T-helper 2 cell (primary cell): ENCODE results near the gene THAP4.
"Not testable (repeated sequence)": the region's sequence is repeated elsewhere in the genome, so short reads cannot be mapped to it uniquely, and the experiment has no call there.

Experiments
- DNase-seq, 5 experiments: peaks; one replicate each; pipeline versions ENCODE4 v3.0.0 to v3.0.0-alpha.2; 2012 to 2022

The THAP4 gene

DNA sequence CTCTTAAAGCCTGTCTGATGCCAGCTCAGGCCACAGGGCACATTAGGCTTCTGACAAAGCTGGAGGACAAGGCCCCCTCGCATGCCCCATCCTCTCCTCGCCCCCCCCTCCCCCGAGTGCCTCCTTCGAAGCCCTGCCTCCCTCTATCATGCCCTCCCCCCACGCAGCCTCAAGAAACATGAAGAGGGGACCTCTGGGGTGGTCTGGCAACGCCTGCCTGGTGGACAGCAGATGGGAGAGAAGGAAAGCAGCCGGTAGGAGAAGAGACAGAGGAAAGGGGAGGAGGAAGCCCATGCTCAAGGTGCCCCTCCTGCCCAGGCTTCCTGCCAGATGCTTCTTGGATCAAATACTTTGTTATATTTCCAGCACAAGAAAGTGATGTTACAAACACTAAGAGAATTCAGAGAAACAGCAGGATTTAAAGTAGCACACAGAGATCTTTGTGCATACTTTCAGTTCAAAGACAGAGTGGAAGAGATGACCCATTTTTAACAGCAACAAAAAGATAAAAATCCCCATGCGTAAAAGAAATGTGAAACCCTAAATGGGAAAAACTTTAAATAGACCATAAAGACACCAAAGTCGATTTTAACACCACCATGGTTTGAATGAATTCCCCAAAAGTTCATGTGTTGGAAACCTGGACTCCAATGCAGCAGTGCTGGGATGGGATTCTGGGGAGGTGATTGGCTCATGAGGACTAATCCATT is 59.4 kb downstream of the THAP4 start:
- DNase-seq: no peak

DNA sequence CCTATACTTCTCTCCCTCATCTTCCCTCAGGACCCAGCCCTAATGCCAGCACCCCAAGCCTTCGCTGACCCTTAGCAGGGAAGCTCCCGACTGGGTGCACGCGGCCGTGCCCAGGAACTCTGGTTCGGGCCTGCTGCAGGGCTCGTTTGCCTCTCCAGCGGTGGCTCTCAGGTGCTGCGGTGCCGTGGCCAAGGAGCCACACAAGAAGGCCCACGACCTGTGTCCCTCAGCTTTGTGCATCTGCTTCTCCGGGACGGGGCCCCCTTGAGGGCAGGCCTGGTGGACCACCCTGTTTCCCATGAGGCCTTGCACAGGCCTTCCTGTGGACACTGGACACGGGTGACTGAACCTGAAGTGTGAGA is 60.7 kb downstream of the THAP4 start:
- DNase-seq: no peak

DNA sequence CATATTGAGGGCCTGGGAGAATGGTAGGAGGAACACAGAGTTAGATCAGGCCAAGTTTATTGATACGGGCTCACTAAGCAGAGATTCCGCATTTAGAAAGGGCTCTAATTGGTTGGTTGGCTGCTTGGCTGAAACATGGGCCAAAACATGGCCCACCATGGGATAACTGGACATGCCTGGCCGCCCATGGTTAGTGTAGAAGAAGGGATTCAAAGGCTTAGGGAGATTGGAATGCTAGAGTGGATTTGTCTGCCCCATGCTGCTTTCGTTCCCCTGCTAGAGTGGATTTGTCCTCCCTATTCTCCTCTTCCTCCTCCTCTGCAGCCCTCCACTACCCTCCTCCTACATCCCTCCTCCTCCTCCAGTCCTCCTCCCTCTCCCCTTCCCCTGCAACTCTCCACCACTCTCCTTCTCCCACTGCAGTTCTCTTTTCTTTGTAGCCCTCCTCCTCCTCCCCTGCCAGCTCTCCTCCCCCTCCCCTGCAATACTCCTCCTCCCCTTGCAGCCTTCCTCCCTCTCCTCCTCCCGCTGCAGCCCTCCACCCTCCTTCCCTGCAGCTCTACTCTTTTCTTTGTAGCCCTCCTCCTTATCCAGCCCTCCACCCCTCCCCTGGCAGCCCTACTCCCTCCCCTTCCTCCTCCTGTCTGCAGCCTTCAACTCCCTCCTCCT is 61.2 kb downstream of the THAP4 start:
- DNase-seq: no peak

DNA sequence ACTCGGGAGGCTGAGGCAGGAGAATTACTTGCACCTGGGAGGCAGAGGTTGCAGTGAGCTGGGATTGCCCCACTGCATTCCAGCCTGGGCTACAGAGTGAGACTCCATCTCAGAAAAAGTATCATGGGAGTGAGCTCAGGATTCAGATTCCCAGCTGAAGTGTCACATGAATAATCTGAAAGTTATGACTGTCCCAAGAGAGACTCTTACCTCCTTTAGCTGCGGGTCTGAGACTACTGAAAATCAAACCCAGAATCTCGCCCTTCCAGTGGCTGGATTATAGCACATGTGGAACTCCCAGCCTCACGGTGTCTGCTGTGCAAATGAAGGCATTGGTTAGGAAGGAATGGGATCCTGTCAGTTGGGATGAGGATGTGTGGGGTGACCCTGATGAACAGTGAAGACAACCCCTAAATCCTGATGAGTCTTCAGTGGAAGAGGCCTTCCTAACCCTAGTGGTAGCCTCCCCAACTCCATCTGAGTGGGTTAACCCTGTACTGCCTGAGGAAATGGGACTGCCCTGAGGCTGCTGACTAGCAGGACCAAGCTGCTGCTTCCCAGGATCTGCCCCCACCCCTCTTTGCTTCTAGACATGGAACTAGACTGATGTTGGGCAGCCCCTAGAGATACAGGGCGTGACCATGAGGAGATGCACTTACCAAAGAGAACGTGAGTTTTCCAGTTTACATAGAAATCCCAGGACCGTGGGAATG is 61.9 kb downstream of the THAP4 start:
- DNase-seq: no peak

DNA sequence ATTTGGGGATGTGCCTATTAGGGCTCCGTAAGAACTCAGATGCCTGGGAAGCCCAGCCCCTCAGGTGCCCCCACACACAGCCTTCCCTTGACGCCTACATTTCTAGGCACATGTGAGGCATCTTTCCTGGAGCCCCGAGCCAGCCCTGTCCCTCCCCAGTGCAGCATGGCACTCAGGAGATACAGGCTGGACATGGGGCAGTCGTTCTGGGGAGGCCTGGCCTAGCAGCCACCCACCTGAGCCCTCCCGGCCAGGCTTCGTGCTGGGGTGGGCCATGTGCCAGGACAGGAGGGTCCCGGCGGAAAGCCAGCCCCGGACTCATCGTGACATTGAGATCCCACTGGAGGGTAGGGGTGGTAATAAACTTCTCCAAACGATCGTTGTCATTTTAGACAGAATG is 63.2 kb downstream of the THAP4 start:
- no peak for DNase-seq

DNA sequence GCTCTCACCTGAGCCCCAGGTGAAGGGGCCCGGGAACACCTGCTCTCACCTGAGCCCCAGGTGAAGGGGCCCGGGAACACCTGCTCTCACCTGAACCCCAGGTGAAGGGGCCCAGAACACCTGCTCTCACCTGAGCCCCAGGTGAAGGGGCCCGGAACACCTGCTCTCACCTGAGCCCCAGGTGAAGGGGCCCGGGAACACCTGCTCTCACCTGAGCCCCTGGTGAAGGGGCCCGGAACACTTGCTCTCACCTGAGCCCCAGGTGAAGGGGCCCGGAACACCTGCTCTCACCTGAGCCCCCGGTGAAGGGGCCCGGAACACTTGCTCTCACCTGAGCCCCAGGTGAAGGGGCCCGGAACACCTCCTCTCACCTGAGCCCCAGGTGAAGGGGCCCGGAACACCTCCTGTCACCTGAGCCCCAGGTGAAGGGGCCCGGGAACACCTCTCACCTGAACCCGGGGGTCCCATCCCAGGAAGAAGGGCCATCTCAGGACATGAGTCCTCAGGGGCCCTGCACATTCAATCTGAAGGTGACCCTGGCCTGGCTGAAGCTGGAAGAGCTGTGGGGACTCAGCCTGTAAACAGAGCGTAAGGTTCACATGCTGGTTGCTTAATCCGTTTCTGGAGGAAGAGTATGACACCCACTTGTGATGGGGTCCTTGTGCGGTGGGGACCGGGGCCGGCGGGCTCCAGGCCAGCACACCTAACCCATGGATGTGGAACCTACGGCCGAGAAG is 63.9 kb downstream of the THAP4 start:
- DNase-seq: not testable (repeated sequence)

DNA sequence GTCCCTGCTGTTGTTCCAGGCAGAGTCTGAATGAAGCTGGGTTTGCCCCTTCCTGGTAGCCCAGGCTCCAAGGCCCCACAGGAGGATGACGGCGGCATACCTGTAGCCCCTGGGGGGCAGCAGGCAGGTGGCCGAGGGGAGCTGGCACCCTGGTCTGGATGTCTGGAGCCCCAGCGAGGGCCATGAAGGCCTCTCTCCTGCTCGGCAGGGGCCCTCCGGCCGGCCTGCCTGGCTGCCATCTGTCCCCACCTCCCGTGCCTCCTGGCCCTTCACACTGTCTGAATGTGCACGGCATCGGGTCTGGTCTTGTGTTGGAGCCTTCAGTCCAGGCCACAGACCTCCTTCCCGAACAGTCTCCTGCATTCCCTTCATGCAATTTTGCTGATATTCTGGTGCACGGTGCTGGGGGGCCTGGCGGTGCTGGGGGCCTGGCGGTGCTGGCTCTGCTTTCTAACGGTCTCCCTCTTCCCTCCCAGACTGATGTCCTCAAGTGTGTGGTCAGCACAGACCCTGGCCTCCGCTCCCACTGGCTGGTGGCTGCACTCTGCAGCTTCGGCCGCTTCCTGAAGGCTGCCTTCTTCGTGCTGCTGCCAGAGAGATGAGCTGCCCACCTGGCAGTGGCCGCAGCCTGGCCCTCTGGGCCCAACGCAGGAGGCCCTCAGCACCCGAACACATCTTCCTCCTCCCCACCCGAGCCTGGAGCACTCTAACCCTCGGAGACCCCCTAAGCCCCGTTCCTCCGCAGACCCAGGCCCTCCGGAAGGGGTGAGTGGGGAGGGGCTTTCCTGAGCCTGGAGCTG is 64.9 kb downstream of the THAP4 start:
- no peak for DNase-seq

DNA sequence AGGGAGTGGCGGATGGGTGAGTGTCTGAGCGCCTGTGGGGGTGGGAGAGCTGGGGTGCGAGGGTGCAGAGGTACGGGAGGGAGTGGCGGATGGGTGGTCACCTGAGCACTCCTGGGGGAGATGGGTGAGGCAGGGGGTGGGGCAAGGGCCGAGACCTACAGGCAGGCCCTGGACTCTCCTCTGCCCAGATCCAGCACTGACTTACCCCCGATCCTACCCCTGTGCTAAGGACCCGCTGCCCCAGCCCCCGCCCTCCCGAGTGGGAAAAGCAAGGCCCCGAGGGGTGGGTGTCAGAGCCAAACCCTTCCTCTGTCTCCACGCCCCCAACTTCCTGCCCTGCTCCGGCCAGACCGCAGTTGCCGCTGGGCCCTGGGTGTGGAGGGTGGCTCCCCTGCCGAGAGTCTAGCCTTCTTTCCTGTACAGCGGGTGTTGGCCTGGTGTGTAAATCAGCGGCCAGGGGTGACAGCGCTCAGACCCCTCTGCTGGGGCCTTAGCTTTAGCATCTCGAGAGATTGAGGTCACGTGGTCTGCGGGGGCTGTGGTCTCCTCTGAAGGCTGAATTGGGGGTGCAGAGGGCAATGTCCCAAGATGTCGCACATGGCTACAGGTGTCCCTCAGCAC is 65.9 kb downstream of the THAP4 start:
- DNase-seq: no peak

DNA sequence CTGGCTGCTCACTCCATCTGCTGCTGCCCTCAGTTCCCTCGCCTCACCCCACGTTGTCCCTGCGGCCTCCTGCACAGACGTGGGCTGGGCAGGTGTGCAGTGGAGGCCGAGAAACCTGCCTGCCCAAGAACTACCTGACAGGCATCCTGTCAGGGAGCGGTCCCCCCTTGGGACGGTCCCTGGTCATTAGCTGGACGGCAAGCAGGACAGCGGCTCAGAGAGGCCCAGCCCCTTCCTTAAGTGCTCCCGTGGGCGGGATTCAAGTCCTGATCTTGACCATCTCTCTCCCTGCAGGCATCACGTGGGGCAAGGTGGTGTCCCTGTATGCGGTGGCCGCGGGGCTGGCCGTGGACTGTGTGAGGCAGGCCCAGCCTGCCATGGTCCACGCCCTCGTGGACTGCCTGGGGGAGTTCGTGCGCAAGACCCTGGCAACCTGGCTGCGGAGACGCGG is 67.1 kb downstream of the THAP4 start:
- DNase-seq: no peak

DNA sequence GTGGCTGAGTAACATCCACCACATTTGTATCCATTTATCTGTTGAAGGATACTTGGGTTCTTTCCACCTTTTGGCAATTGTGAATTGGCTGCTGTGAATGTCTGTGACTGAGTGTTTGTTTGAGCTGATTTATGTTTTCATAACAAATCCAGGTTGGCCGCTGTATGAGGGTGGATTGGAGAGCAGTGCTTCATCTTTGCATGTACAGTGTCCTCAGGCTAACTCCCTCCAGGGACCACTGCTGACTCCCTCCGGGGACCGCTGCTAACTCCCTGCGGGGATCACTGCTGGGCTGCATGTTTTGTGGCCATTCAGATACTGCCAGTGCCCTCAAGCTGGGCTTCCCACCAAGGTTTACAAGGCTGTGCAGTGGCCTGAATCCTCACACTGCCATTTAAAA is 68.2 kb downstream of the THAP4 start:
- no peak for DNase-seq

DNA sequence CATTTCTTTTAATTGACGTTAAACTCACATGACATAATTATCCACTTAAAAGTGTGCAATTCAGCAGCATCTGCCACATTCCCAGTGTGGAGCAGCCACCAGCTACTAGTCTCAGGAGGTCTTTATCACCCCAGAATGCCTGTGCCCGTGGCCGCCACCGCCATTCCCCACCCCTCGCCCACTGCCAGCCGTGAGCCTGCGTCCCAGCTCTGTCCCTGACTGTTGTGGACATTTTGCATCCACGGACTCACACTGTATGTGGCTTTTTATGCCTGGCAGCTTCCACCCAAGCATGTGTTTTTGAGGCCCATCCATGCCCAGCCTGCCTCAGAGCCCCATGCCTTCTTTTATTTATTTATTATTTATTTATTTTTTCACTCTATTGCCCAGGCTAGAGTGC is 69.2 kb downstream of the THAP4 start:
- no peak for DNase-seq

DNA sequence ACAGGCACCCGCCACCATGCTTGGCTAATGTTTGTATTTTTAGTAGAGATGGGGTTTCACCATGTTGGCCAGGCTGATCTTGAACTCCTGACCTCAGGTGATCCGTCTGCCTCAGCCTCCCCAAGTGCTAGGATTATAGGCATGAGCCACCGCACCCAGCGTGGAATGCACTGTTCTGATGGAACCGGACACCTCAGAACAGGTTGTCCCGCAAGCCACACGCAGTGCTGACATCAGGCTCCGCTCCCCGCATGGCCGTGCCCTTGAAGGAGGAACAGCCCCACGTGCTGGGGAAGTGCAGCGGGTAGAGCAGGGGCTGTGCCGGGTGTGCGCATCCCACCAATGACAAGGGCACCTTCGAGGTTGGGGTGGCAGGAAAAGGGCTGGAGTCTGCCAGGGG is 69.7 kb downstream of the THAP4 start:
- not testable (repeated sequence) for DNase-seq

DNA sequence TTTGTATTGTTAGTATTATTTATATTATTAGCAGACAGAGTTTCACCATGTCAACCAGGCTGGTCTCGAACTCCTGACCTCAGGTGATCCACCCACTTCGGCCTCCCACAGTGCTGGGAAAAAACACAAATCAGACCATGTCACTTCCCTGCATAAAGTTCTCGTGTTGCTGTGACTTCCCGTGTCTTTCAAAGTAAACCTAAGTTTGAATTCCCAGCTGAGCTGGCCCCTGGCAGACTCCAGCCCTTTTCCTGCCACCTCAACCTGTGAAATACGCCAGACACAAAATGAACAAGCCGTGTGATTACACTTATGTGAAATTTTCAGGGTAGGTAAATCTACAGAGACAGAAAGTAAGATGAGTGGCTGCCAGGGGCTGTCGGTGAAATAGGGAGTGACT is 70.5 kb downstream of the THAP4 start:
- no peak for DNase-seq

DNA sequence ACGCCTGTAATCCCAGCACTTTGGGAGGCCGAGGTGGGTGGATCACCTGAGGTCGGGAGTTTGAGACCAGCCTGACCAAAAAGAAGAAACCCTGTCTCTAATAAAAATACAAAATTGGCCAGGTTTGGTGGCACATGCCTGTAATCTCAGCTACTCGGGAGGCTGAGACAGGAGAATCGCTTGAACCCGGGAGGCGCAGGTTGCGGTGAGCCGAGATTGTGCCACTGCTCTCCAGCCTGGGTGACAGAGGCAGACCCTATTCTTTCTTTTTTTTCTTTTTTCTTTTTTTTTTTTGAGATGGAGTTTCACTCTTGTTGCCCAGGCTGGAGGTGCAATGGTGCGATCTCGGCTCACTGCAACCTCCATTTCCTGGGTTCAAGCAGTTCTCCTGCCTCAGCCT is 70.9 kb downstream of the THAP4 start:
- not testable (repeated sequence) for DNase-seq

DNA sequence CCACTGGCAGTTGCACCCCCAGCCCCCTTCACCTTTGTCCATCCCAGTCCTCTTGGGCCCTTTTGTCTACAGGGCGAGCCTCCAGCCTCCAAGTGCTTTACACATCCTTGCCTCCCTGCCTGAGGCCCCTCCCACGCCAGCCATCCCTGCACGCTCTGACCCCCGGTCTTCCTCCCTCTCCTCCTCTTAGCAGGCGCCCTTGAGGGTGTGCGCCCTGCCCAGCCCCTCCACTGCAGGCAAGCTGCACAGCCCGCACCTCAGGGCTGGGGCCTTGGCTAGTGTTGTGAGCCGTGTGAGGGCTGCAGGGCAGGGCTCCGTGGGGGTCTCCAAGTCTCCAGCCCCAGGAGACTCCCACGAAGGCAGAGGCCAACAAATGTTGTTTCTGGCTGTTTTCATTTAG is 71.5 kb downstream of the THAP4 start:
- no peak for DNase-seq

DNA sequence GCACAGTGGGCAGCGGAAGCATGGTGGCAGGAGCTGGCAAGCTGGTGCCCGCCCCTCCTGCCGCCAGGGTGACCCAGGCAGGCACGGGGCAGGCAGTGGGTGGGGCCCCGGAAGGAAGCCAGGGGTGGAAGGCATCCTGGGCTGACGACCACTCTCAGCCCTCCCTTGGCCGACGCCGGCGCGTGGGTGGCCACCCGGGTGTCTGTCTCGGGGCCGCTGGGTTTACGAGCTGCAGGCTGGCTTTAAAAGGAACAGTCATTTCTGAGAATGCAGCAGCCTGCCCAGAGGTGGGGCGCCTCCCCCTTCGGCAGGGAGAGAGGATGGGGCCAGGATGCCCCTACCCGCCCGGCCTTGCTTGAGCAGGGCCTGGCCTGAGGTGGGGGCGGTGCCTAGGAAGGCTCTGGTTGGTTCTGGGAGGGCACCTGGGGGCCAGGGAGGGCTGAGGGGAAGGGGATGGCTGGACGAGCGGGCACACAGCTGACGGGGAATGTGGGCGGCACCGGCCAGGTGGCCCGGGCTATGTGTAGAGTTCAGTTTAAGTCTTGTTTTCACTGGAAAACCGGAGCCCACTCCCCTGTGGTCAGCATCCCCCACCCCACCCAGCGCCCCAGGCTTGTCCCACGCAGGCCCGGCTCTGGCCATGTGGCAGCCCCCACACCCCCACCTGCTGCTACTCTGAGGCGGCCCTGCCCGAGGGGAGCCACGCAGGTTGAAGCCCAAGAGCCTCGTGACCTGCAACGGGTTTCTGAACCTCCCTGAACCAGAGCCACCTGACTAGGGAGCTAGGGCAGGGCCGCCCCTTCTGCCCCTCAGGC is 72.2 kb downstream of the THAP4 start:
- no peak for DNase-seq

DNA sequence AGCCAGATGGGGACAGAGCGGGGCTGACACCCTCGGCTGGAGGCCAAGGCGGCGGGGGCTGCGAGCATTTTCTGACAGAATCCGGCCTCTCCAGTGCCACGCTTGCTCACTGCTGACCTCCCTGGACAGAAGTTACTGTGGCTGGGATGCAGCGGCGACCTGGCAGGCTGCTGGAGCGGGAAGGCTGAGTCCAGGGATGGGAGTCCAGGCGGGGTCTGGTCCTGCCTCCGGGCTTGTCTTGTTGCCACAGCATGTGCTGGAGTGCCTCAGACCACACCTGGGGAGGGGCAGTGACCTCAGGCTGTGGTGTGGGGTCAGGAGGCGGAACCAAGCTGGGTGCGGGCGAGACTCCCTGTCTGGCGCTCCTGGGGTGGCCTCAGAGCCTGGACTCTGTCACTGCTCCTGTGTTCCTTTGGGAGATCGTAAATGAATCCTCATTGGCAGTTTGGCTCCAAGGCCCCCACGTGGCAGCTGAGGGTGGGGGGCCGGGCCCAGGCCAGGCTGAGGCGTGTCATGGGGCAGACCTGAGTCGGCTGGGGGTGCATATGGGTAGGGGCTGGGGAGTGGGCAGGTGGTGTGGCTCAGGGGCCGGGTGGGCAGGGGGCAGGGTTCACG is 72.9 kb downstream of the THAP4 start:
- no peak for DNase-seq

DNA sequence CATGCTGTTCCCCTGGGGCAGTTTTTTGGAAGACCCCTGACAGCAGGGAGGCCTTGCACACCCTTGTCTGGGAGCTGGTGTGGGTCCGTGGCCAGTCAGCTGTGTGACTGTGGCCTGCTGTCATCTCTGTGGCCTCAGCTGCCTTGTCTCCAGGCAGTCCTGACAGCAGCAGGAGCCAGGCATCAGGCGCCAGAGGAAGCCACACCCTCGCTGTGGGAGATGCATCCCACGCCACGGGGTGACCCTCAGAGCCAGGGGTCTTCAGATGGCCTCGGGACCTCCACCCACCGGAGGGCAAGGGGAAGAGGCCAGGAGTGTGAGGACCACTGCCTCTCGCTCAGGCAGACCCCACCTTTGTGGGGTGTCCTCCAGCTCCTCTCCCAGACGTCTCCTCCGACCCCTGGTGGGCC is 73.4 kb downstream of the THAP4 start:
- DNase-seq: no peak

DNA sequence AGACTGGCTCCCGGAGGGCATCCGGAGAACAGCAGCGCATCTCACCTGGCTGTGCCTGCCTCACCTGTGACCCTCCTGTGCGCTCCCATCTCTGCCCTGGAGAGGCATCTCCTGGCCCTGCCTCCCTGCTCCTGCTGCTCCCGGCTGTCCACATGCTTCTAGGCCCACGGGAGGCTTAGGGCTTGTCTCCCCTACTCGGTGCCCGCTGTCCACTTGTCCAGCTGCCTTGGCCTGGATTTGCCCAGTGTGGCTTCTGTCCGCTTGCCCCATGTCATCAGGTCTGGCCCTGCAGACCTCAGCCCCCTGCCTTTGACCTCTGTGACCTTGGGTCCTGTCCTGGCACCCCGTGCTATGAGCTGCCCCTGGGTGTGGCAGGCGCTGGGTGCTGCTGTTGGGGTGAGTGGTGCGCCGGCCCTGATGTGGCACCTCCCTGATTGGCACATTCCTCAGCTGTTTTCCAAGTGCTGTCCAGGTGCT is 73.9 kb downstream of the THAP4 start:
- no peak for DNase-seq

DNA sequence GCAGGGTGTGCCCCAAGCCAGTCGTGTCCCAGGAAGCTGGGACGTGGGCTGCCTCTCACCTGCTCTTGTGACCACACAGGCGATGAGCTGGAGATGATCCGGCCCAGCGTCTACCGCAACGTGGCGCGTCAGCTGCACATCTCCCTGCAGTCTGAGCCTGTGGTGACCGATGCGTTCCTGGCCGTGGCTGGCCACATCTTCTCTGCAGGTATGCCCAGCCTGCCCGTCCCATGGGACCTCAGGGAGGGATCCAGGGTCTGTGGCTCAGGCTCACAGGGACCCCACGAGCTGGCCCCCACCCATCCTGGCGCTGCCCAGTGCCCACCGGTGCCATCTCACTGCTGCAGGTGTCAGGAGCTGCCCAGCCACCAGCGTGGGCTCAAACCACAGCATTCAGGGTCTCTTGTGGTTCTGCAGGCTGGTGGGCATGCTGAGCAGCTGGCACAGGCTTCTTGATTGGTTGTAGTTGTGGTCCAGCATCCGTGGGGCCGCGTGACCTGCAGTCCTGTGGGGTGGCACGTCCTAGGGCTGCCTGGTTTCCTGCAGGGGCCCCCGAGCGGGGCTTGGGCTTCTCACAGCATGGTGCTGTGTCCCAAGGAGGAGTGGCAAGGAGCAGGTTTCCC is 74.6 kb downstream of the THAP4 start:
- no peak for DNase-seq
